Ammon's horn (tissue), 1 donor: ENCODE data around the gene FRMD4B.
"Not testable (repeated sequence)": the region's sequence is repeated elsewhere in the genome, so short reads cannot be mapped to it uniquely, and the experiment has no call there.

Source experiments
- DNase-seq: peaks from one replicate; pipeline ENCODE4 v3.0.0-alpha.2; 2016; ENCODE audit warnings: low spot score

Gene FRMD4B

DNA sequence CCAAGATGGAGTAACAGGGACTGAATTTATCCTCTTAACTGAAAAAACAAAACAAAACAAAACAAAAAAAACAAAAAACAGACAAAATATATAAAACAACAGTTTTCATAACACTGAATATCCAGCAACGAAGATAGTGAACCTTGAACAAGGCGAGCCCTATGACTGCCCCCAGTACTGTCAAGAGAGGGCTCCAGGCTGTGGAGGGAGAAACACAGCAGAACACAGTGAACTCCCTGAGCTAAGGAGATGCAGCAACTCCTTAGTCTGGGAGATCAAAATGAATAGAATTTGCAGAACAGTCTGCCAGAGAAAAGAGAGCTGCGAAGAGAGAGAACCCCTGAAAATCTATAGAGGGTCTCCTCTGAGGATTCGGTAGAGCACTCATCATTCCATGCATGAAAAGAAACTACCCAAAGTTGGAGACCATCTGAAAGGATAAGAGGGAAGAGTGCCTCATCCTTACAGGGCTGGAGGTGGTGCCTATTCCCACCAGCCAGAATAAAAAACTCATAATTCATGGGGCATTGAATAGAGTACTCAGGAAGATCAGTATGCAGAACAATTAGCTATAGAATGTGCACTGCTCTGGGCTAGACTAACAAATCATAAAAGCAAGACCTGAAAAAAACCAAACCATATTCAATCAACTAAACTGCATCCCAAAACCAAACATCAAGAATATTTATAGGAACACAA, 101.8 kb downstream of the FRMD4B start:
- DNase-seq, result no peak

DNA sequence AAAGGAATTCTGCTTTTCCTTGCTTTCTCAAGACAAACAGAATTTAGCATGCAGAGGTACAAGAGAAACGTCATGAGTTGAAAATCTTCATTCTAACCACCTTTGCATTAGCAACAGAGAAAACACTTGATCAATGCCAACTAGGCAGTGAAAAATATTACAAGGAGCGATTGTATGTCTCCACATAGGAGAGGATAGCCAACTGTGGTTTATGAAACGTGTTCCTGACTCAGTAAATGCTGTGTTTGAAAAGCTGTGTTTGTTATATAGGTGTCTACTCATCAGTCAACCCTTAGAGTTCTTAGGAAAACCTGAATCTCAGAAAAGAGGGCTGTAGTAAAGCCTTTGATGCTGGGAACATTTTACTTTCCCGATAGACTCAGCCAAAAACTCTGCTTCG, 102.4 kb downstream of the FRMD4B start:
- no peak for DNase-seq

DNA sequence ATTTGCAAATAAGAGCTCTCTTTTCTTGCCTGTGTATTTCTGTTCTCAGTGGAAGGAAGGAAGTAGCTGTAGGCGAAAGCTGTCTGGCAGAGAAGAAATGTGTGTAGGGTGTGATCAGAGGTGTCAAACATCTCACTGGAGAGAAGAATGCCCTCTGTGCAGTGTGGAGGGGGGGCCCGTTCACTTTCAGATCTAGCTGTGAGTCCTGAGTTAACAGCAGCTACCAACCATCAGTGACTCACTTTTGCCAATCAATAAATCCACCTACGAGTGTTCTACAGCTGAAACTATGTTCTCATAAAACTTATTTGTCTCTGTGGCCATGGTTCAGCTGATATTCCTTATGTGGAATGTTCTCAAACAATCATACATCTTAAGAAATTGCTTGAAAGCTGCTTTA, 103.7 kb downstream of the FRMD4B start:
- peak; percentile 49 for DNase-seq

DNA sequence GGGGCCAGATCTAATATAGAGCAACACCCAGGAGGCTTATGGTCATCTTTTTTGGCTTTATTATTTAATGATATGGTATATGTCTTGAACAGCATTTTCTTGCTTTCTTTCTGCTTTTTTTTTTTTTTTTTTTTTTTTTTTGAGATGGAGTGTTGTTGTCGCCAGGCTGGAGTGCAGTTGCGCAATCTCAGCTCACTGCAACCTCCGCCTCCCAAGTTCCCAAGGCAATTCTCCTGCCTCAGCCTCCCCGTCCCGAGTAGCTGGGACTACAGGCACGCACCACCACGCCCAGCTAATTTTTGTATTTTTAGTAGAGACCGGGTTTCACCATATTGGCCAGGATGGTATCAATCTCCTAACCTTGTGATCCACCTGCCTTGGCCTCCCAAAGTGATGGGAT, 108.5 kb downstream of the FRMD4B start:
- DNase-seq, result not testable (repeated sequence)

DNA sequence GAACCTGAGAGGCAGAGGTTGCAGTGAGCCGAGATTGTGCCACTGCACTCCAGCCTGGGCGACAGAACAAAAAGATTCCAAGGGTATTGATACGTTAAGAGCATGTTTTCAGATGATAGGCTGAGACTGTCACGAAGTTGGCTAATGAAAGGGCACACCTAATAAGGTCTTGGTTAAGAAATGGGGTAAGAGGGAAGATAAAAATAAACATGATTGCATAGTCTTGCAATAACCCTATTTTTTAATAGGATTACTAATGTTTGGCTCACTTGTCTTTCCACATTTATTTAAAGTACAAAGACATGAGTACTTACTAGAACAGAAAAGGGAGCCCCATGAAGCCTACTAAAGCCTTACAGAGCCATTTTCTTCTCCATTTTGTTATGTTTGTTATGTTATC, 109.0 kb downstream of the FRMD4B start:
- no peak for DNase-seq

DNA sequence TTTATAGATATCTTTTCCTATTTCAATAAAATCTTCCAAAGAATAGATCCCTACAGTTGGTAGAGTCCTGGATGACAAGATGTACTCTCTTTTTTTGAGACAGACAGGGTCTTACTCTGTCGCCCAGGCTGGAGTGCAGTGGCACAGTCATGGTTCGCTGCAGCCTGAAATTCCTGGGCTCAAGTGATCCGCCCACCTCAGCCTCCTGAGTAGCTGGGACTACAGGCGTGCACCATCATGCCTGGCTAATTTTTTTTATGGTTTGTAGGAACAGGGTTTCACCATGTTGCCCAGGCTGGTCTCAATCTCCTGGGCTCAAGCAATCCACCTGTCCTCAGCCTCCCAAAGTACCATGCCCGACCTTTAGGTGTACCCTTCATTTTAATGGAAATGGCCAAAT, 109.7 kb downstream of the FRMD4B start:
- not testable (repeated sequence) for DNase-seq

DNA sequence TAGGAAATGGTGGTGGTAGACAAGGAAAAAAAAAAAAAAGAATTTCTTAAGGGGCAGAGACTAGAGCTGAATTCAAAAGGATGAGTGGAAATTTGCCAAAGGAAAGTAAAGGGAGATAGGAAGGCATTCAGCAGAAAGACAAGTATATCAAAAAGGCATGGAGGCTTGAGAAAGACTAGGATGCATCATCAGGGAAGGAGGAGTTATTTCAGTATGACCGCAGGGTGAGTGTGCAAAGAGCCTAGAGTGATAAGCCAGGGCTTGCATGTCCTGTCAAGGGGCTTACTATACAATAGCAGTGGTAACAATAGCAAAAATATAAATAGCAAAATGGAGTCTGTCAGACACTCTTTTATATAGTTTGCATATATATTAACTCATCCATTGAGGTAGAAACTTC, 112.0 kb downstream of the FRMD4B start:
- DNase-seq, result no peak

DNA sequence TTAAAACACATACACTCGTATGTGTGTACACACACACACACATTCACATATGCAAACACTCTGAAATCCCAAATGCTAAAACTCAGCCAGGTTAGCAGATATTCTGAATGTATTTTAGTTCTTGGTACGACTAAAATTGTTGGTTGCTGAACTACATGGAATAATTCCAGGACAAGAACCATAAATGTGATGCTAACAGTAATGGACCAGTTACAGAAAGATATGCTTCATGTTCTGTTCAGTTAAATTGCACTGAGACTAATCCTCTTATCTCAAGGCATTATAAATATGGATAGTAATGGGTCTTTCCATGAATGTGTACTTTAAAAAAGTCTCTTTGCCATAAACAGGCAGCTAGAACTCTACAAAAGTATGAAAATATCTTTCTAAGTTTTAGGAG, 113.3 kb downstream of the FRMD4B start:
- DNase-seq, result no peak

DNA sequence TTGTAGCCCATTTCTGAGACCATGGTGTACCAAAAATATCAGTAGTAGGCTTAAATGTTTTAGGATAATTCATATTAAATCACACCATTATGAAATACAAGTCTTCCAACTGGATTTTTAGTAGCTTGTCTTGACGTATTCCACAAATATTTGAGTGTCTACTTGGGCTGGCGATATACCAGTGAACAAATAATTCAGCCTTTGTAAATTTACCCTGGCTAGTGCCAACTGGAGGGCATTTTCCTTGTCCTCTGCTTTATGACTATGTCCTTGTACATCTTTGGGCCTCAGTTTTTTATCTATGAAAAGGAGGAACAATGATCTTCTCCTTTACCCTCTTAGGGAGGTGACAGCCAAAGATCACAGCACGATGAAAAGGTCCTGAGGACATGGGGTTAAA, 114.8 kb downstream of the FRMD4B start:
- DNase-seq, result peak; percentile 44

DNA sequence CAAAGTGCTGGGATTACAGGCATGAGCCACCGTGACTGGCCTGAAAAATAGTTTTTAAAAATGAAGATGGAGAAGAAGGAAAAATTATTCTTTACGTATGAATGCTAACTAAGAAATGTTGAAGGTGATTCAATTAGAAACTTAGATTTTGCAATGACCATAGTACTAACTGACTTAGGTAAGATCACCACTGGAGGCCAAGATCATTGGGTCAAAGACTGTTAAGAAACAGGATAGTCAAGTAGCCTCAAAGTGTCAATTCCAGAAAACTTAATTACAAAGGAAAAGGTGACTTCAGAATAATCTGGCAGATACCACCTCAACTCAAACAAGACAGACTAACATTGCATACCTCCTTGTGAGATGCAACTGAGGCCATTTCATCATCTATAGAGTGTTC, 119.3 kb downstream of the FRMD4B start:
- DNase-seq, result no peak

DNA sequence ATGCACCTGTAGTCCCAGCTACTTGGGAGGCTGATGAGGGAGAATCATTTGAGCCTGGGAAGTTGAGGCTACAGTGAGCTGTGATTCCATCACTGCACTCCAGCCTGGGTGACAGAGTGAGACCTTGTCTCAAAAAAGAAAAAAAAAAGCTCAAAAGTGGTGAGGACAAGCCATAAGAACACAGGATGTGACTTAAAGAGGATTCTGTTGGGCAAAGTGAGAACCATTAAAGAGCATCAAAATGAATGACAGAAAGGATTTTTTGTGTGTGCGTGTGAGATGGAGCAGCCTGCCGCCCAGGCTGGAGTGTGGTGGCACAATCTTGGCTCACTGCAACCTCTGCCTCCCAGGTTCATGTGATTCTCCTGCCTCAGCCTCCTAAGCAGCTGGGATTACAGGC, 119.8 kb downstream of the FRMD4B start:
- not testable (repeated sequence) for DNase-seq

DNA sequence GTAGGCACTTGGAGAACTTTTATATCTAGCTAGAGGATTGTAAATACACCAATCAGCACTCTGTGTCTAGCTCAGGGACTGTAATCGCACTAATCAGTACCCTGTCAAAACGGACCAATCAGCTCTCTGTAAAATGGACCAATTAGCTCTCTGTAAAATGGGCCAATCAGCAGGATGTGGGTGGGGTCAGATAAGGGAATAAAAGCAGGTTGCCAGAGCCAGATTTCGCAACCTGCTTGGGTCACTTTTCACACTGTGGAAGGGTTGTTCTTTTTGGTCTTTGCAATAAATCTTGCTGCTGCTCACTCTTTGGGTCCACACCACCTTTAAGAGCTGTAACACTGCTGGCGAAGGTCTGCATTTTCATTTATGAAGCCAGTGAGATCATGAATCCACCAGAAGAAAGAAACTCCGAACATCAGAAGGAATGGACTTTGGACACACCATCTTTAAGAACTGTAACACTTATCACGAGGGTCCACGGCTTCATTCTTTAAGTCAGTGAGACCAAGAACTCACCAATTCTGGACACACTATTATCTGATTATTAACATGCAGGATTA, 125.0 kb downstream of the FRMD4B start:
- not testable (repeated sequence) for DNase-seq

DNA sequence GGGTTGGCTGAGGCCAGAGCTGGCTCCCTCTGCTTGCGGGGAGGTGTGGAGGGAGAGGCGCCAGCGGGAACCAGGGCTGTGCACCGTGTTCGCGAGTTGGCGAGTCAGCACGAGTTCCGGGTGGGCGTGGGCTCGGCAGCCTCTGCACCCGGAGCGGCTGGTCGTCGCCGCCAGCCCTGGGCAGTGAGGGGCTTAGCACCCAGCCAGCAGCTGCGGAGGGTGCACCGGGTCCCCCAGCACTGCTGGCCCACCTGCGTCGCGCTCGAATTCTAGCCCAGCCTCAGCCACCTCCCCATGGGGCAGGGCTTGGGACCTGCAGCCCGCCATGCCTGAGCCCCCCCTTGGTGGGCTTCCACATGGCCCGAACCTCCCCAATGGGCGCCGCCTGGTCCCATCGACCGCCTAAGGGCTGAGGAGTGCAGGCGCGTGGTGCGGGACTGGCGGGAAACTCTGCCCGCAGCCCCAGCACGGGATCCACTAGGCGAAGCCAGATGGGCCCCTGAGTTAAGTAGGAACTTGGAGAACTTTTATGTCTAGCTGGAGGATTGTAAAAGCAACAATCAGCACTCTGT, 125.6 kb downstream of the FRMD4B start:
- no peak for DNase-seq

DNA sequence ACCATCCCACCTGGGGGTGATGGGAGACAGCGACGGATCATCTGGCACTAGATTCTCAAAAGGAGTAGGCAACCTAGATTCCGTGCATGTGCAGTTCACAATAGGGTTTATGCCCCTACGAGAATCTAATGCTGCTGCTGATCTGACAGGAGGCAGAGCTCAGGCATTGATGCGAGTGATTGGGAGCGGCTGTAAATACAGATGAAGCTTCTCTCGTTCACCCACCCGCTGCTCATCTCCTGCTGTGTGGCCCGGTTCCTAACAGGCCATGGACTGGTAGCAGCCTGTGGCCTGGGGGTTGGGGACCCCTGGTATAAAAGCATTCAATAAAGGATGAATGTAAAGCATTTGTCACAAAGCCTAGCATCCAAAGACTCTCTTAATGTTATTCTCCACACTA, 126.8 kb downstream of the FRMD4B start:
- no peak for DNase-seq

DNA sequence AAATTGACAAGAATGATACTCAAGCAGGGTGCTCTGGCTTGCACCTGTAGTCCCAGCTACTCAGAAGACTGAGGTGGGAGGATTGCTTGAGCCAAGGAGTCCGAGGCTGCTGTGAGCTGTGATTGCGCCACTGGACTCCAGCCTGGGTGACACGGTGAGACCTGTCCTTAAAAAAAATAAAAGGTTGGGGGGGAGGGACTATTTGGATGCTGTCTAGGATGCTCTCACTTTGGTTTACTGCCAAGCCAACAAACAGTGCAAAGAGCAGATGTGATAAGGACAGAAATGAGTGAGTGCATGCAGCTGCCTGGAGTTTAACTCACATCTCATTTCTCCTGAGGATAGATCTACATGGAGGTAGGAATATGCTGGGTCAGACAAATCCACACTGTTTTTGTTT, 130.0 kb downstream of the FRMD4B start:
- DNase-seq, result no peak

DNA sequence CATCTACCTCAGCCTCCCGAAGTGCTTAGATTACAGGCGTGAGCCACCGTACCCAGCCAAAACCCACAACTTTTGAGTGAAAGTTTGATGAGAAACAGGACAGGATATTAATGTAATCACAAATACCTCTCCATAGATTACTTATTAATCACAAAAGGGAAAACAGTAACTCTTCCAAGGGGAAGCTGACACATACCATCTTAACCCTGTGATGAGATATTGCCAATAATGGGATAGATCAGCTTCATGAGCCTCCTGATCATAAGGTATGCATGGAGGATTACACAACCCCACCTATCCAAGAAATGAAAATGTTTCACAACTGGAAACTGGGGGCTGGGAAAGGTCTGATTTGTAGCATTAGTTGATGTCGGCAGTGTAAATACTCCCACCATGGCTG, 131.5 kb downstream of the FRMD4B start:
- DNase-seq, result no peak

DNA sequence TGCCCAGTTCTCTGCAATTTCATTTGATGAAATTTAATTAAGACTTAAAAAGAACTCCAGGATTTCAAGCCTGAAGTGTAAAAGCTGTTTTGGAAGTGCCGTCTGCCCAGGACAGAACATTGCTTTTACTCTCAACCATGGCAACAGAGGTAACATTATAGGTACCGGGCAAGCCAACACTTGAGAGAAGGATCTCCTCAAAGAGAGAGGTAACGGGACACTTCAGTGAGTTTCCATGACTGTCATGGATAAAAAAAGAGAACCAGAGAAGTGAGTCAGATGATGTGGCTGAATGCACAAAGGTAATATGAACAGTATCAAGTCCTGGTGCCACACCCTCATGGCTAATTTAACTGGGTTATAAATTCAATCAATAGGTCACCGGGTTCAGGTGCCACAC, 133.3 kb downstream of the FRMD4B start:
- no peak for DNase-seq

DNA sequence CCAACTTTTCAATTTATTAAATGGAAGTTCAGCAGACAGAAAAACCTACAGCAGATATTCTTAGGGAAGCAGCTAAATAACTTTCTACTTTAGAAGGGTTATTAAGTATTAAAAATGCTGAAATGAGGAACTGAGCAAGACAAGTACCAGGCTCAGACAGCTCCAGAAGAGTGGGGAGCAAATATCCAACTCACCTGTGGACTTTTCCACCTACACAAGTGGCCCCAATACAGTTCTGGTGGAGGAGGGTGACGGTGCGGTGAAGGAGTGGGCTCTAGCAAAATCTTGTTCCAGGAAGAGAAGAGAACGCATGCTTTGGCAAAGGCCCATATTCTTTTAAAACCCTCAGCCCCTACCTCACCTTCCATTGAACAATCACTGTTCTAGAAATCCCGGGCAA, 133.7 kb downstream of the FRMD4B start:
- no peak for DNase-seq

DNA sequence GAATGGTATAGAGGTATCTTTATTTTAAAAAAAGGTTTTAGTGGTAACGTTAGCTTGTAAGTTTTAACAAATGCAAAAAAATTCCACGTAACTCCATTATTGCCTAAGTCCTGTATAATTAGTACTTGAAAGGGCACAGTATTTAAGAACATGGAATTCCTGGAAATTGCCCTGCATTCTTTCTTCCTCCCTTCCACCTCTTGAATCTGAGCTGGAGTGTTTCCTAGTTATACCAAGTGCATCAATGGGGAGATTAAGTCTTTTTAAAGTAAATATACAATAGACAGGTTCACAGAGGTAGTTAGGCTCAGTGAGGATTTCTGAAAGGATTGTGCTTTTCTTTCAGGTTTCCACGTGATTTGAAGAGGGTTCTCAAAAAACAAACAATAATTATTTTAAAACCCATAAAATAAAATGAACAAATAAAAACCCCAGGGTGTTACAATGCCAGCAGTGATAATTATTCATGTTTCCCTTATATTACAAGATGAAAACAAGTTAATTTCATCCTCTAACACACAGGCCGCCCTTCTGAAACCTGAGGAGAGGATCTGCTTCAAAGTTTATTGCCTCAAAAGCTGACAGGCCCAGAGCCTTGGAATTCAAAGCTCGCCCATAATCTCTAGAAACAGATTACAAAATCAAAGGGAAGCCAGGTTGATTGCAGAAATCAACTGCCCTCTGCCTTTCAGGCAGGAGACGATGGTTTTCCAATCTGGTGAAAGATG, 134.6 kb downstream of the FRMD4B start:
- DNase-seq, result no peak

DNA sequence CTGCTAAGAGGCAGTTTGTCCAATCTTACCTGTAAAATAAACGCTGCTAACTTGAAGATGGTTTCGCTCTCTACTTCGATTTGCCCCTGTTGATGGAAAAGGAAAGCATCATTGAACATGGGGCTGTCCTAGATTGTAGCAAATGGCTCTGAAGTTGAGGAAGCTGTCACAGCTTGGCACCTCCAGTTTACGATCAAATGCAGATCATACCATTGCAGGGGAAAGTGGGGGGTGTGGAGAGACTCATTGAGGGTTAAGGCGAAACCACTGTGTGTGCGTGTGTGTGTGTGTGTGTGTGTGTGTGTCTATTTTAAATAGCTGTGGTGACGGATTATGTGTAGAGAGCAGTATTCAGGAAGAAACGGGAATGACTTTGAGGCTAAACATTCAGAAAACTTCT, 135.9 kb downstream of the FRMD4B start:
- peak; percentile 77 for DNase-seq

DNA sequence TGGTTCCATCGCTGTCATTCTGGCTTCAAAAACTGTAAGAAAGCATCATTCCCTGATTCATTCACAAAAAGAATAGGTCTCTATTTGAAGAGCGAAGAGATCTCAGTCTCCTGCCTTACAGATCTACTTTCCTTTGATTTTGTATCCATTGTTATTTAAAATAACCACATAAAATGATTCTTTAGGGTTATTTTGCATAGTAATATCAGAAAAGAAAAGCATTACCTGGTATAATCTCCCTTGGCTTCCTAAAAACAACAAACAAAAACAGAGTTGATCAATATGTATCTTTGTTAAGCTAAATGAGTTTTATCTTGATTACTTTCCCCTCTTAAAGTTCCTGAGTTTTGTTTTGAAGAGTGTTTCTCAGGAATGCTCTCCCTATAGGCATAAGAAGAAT, 136.9 kb downstream of the FRMD4B start:
- DNase-seq, result no peak

DNA sequence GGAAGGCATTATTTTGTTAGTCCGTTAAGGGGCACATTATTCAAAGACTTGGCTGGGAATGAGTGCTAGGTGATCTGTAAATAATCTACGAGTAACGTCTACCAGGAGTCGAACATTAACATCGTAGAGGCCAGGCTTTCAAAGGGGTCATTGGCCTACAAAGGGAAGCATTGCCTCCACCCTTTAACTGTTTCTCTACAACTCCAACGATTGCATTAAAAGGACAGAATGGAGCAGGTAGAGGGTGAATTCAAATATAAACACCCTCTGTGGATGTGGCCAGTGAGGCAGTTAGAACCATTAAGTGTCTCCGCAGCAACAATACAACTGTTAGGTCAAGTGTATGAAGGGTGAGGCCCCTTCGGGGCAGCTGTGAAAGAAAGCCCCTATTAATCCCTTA, 137.5 kb downstream of the FRMD4B start:
- no peak for DNase-seq

DNA sequence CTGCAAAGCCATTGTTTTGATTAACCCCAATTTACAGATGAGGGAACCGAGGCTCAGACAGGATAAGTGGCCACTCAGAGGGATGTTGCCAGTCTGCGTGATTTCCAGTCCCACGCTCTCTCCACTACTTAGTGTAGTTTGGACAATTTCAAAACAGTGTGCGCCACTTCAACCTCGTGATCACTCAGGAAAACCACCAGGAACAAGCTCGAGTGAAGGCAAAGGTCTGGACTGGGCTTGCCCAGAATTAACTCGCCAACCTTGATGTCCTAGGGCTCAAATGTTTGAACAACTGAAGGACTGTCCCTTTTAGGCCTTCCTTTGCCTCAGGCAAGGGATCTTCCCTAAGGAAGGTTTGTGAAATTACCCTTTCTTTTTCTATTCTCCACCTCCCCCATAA, 139.3 kb downstream of the FRMD4B start:
- no peak for DNase-seq
